PC-9 (cell line): ENCODE data around the gene ERGIC1.

Source experiments
- EZH2 ChIP-seq: fragments of 200-600 bp; sonication (generic); IDR thresholded peaks from 2 replicates; pipeline ENCODE4 v1.8.0; 2017; ENCODE audit warnings: antibody characterized with exemption, low read depth
- TF ChIP-seq, protein P1 (sequence below): fragments of 200-600 bp; sonication (generic); conservative IDR thresholded peaks from 2 replicates; pipeline ENCODE4 v1.6.1; 2017; ENCODE audit warnings: mixed run types, antibody characterized with exemption, mild to moderate bottlenecking, moderate library complexity

GRCh38 chr5:172857982-172858381, 23.9 kb downstream of the ERGIC1 start:
- TF ChIP-seq, protein P1, sequence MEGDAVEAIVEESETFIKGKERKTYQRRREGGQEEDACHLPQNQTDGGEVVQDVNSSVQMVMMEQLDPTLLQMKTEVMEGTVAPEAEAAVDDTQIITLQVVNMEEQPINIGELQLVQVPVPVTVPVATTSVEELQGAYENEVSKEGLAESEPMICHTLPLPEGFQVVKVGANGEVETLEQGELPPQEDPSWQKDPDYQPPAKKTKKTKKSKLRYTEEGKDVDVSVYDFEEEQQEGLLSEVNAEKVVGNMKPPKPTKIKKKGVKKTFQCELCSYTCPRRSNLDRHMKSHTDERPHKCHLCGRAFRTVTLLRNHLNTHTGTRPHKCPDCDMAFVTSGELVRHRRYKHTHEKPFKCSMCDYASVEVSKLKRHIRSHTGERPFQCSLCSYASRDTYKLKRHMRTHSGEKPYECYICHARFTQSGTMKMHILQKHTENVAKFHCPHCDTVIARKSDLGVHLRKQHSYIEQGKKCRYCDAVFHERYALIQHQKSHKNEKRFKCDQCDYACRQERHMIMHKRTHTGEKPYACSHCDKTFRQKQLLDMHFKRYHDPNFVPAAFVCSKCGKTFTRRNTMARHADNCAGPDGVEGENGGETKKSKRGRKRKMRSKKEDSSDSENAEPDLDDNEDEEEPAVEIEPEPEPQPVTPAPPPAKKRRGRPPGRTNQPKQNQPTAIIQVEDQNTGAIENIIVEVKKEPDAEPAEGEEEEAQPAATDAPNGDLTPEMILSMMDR = no peak
- TF ChIP-seq EZH2 = no peak
